SK-N-SH (cell line): Measurements from ENCODE around the gene TRDN. TPM values are rescaled to one million over a fixed set of nuclear protein-coding genes. Genes with fewer than 3 reads are reported as not detected.

Experiments
- CTCF ChIA-PET: fragments of 300-600, 350-600 bp; formaldehyde crosslinking; extraction: SDS; loops from one replicate; lab custom pipeline; 2021; lab: Yijun Ruan, JAX
- POLR2A ChIA-PET: fragments of 350-600 bp; sonication (Branson Sonifier 250); formaldehyde crosslinking; extraction: SDS; loops from one replicate; lab custom pipeline; 2020; ENCODE audit warnings: antibody characterized with exemption, inconsistent platforms; lab: Yijun Ruan, JAX
- DNase-seq: peaks from one replicate; pipeline ENCODE4 v3.0.0; 2012
- H2AFZ ChIP-seq: fragments of 200-600 bp; sonication (generic); 2 replicates; pipeline ENCODE4 v1.8.1; 2016; ENCODE audit warnings: antibody characterized with exemption, mild to moderate bottlenecking, low read depth
- H3F3A ChIP-seq: fragments of 200-600 bp; sonication (generic); replicated peaks from 2 replicates; pipeline ENCODE3; 2016; ENCODE audit warnings: antibody characterized with exemption, mild to moderate bottlenecking; ENCODE audit not compliant: insufficient read depth
- H3K27ac ChIP-seq, 2 experiments: fragments of 200-500 bp in 1 of 2; fragments of 200-600 bp in 1 of 2; sonication (Bioruptor generic) in 1 of 2; sonication (generic), shearing (Covaris generic) in 1 of 2; 2 replicates each; pipeline versions ENCODE4 v1.5.1 to v1.6.1; 2014 to 2016; ENCODE audit warnings: low read depth in 2 of 2, inconsistent platforms in 1 of 2, low read length in 1 of 2, mild to moderate bottlenecking in 1 of 2, mixed read lengths in 1 of 2
- H3K27me3 ChIP-seq: fragments of 200-600 bp; sonication (generic), shearing (Covaris generic); 2 replicates; pipeline ENCODE4 v1.6.1; 2016; ENCODE audit warnings: mixed run types; ENCODE audit not compliant: insufficient read depth
- H3K36me3 ChIP-seq, 2 experiments: fragments of 200-500 bp in 1 of 2; fragments of 200-600 bp in 1 of 2; sonication (Bioruptor generic) in 1 of 2; sonication (generic) in 1 of 2; replicated peaks in 1 of 2; 2 replicates each; pipeline versions ENCODE3 to v1.5.1; 2014 to 2016; ENCODE audit warnings: low read length in 1 of 2, mild to moderate bottlenecking in 1 of 2; ENCODE audit not compliant: insufficient read depth in 2 of 2, control insufficient read depth in 1 of 2
- H3K4me1 ChIP-seq, 2 experiments: fragments of 200-500 bp in 1 of 2; fragments of 200-600 bp in 1 of 2; sonication (Bioruptor generic) in 1 of 2; sonication (generic), shearing (Covaris generic) in 1 of 2; 2 replicates each; pipeline versions ENCODE4 v1.5.1 to v1.6.1; 2014 to 2016; ENCODE audit warnings: low read depth in 1 of 2, low read length in 1 of 2, mixed run types in 1 of 2; ENCODE audit not compliant: insufficient read depth in 2 of 2, control insufficient read depth in 1 of 2
- H3K4me2 ChIP-seq: fragments of 200-600 bp; sonication (generic), shearing (Covaris generic); 2 replicates; pipeline ENCODE4 v1.6.1; 2017; ENCODE audit warnings: mixed run types
- H3K4me3 ChIP-seq, 2 experiments: fragments of 200-500 bp in 1 of 2; fragments of 200-600 bp in 1 of 2; sonication (Bioruptor generic) in 1 of 2; sonication (generic), shearing (Covaris generic) in 1 of 2; 2 replicates each; pipeline versions ENCODE4 v1.5.1 to v1.8.1; 2014 to 2016; ENCODE audit warnings: low read depth in 2 of 2, inconsistent platforms in 1 of 2, low read length in 1 of 2, mild to moderate bottlenecking in 1 of 2, mixed read lengths in 1 of 2, moderate library complexity in 1 of 2
- H3K79me2 ChIP-seq: fragments of 200-600 bp; sonication (generic); 2 replicates; pipeline ENCODE4 v1.8.1; 2017; ENCODE audit warnings: mild to moderate bottlenecking; ENCODE audit not compliant: insufficient read depth
- H3K9ac ChIP-seq: fragments of 200-600 bp; sonication (generic); 2 replicates; pipeline ENCODE4 v1.6.1; 2017; ENCODE audit warnings: mixed run types
- H3K9me2 ChIP-seq: fragments of 200-600 bp; sonication (generic); 2 replicates; pipeline ENCODE4 v1.6.1; 2017; ENCODE audit warnings: mixed run types
- H3K9me3 ChIP-seq: fragments of 200-600 bp; sonication (generic); 2 replicates; pipeline ENCODE4 v1.6.1; 2017; ENCODE audit warnings: mixed run types, mild to moderate bottlenecking, moderate library complexity
- H4K20me1 ChIP-seq: fragments of 200-600 bp; sonication (generic); 2 replicates; pipeline ENCODE4 v1.6.1; 2017; ENCODE audit warnings: mild to moderate bottlenecking, mixed run types; ENCODE audit not compliant: insufficient read depth
- EZH2phosphoT487 ChIP-seq: fragments of 200-600 bp; sonication (generic); IDR thresholded peaks from 2 replicates; pipeline ENCODE4 v1.6.1; 2017; ENCODE audit warnings: low read depth, mixed run types, mild to moderate bottlenecking, antibody characterized with exemption, moderate library complexity, borderline replicate concordance
- GABPA ChIP-seq: IDR thresholded peaks from 2 replicates; pipeline ENCODE4 v1.4.0; 2012; ENCODE audit warnings: low read depth, mild to moderate bottlenecking
- MAX ChIP-seq: IDR thresholded peaks from 2 replicates; pipeline ENCODE4 v1.4.0; 2012; ENCODE audit warnings: low read depth
- NFIC ChIP-seq: IDR thresholded peaks from 2 replicates; pipeline ENCODE4 v1.4.0; 2012; ENCODE audit warnings: borderline replicate concordance
- RFX5 ChIP-seq: IDR thresholded peaks from 2 replicates; pipeline ENCODE4 v1.6.1; 2012; ENCODE audit warnings: mild to moderate bottlenecking, improper control_type of control experiment, low read length
- SIN3A ChIP-seq: IDR thresholded peaks from 2 replicates; pipeline ENCODE4 v1.6.1; 2012; ENCODE audit warnings: low read depth, mild to moderate bottlenecking, low read length, moderate library complexity, borderline replicate concordance
- SMC3 ChIP-seq: IDR thresholded peaks from 2 replicates; pipeline ENCODE4 v1.6.1; 2012; ENCODE audit warnings: low read depth, low read length, improper control_type of control experiment
- TEAD4 ChIP-seq: IDR thresholded peaks from 2 replicates; pipeline ENCODE4 v1.4.0; 2012; ENCODE audit warnings: mild to moderate bottlenecking, borderline replicate concordance; ENCODE audit not compliant: insufficient read depth
- ZBTB33 ChIP-seq: IDR thresholded peaks from 2 replicates; pipeline ENCODE4 v1.4.0; 2012; ENCODE audit warnings: low read depth, borderline replicate concordance
- WGBS: methylation state at CpG from one replicate; pipeline ENCODE4 v1.1.6; 2017; ENCODE audit warnings: low lambda C conversion rate; 5-methylcytosine and 5-hydroxymethylcytosine counted together
- polyA plus RNA-seq, 3 experiments: library from polyadenylated mRNA; depleted of rRNA; stranded (reverse); fragments of >200 nt; gene quantifications; 2 replicates each; pipeline ENCODE4 v1.2.3, GENCODE V29; 2012
- TF ChIP-seq, protein P1 (sequence below): IDR thresholded peaks from 2 replicates; pipeline ENCODE4 v1.6.1; 2012; ENCODE audit warnings: mild to moderate bottlenecking, low read depth, low read length, moderate library complexity
- TF ChIP-seq, protein P2 (sequence below): fragments of 150-350 bp; IDR thresholded peaks from 2 replicates; pipeline ENCODE4 v1.6.1; 2016; ENCODE audit warnings: mild to moderate bottlenecking, low read depth, low read length

The TRDN gene
- polyA plus RNA-seq, 1 of the 3 experiments (the other 2 are of a cell fraction) = not detected

DNA sequence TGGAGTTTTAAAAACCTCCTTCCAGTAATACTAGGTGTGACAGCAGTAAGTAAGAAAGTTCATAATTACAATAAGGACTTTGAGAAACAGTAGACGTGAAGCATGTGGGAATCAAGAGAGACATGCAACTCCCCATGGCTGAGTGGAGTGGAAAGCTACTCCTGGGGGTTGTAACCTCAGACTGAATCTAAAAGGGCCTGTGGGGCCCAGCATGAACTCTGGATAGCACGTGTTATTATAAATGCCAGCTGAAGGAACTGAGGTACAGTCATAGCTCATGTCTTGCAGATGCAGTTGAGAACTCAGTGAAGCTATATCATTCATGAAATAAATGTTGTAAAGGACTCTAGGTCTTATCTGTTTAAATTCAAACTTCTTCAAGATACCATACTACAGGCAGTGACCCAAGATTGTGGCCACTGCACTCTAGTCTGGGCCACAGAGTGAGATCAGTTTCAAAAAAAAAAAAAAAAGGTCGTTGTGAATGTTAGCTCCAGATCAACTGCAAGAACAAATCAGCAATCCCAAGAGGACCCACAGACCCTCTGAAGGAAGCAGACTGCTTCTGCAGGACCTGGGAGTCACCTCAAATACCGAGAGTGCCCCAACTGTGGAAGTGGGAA is 189.3 kb downstream of the TRDN start:
- Histone ChIP-seq H3K9me2 (no peaks in the 10 kb centered on the region), H3K27ac (no peak overlapping the region), H3K9me3 (no peaks in the 10 kb centered on the region), H3K4me2 (no peak overlapping the region), H4K20me1 (no peaks in the 10 kb centered on the region), H3K4me1 (no peaks in the 10 kb centered on the region), H3K4me3 (no peak overlapping the region), H3K36me3 (no peaks in the 10 kb centered on the region), H3K27me3 (no peaks in the 10 kb centered on the region), H3K79me2 (no peaks in the 10 kb centered on the region), H2AFZ (no peak overlapping the region), H3F3A (no peaks in the 10 kb centered on the region), H3K9ac (no peak overlapping the region)
- CTCF ChIA-PET = no interaction called here
- no peak for TF ChIP-seq MAX
- TF ChIP-seq SIN3A = no peak
- no peak for TF ChIP-seq TEAD4
- TF ChIP-seq GABPA = no peak
- no peak for TF ChIP-seq SMC3
- no peak for TF ChIP-seq ZBTB33
- TF ChIP-seq, protein P1, sequence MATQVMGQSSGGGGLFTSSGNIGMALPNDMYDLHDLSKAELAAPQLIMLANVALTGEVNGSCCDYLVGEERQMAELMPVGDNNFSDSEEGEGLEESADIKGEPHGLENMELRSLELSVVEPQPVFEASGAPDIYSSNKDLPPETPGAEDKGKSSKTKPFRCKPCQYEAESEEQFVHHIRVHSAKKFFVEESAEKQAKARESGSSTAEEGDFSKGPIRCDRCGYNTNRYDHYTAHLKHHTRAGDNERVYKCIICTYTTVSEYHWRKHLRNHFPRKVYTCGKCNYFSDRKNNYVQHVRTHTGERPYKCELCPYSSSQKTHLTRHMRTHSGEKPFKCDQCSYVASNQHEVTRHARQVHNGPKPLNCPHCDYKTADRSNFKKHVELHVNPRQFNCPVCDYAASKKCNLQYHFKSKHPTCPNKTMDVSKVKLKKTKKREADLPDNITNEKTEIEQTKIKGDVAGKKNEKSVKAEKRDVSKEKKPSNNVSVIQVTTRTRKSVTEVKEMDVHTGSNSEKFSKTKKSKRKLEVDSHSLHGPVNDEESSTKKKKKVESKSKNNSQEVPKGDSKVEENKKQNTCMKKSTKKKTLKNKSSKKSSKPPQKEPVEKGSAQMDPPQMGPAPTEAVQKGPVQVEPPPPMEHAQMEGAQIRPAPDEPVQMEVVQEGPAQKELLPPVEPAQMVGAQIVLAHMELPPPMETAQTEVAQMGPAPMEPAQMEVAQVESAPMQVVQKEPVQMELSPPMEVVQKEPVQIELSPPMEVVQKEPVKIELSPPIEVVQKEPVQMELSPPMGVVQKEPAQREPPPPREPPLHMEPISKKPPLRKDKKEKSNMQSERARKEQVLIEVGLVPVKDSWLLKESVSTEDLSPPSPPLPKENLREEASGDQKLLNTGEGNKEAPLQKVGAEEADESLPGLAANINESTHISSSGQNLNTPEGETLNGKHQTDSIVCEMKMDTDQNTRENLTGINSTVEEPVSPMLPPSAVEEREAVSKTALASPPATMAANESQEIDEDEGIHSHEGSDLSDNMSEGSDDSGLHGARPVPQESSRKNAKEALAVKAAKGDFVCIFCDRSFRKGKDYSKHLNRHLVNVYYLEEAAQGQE = no peak
- no peak for TF ChIP-seq RFX5
- TF ChIP-seq, protein P2, sequence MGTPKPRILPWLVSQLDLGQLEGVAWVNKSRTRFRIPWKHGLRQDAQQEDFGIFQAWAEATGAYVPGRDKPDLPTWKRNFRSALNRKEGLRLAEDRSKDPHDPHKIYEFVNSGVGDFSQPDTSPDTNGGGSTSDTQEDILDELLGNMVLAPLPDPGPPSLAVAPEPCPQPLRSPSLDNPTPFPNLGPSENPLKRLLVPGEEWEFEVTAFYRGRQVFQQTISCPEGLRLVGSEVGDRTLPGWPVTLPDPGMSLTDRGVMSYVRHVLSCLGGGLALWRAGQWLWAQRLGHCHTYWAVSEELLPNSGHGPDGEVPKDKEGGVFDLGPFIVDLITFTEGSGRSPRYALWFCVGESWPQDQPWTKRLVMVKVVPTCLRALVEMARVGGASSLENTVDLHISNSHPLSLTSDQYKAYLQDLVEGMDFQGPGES = no peak
- no peak for TF ChIP-seq EZH2phosphoT487
- TF ChIP-seq NFIC = no peak
- WGBS = 4% methylated on average over 4 of the region's 4 CpGs
- no peak for DNase-seq
- POLR2A ChIA-PET = no interaction called here
